ENCODE data around the gene NHS. TPM values are rescaled to one million over a fixed set of nuclear protein-coding genes. Genes with fewer than 3 reads are reported as not detected.
"Not testable (repeated sequence)": the region's sequence is repeated elsewhere in the genome, so short reads cannot be mapped to it uniquely, and the experiment has no call there.

Gene NHS
- total RNA-seq, 1 experiment from 2014 or later, result 6.4 TPM

DNA sequence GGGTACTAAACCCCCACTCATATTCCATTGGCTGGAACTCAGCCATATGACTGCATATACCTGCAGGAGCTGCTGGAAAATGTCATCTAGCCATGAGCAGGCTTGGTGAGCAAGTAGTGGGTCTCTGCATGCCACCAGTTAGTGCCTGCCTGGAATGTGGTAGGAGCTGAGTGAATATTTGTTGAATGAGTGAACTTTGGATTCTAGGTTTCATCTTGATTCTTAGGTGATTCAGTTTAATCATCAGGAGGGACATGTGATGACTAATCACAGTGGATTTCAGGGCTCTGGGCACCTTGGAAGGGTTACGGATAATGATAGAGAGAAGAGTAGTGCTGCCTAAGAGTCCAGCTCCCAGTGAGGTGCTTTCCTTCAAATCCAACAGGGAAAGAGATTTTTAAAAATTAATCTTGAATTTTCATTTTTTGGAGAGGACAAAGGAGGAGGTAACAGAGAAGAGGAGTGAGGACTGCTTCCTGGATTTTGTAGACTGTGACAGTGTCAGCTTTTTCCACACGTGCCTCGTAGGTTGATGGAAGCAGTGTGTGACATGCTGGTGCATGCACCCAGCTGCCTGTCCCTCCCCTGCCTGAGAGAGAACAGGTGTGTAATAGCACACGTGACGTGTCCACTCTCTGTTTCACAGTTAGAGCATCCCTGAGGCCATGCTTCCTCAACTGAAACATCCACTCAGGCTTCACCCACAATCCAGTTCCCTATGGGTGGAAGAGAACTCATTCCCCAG lies 30.4 kb downstream of the NHS start:
- peak; percentile 16 for DNase-seq (ENCODE audit: low spot score)

DNA sequence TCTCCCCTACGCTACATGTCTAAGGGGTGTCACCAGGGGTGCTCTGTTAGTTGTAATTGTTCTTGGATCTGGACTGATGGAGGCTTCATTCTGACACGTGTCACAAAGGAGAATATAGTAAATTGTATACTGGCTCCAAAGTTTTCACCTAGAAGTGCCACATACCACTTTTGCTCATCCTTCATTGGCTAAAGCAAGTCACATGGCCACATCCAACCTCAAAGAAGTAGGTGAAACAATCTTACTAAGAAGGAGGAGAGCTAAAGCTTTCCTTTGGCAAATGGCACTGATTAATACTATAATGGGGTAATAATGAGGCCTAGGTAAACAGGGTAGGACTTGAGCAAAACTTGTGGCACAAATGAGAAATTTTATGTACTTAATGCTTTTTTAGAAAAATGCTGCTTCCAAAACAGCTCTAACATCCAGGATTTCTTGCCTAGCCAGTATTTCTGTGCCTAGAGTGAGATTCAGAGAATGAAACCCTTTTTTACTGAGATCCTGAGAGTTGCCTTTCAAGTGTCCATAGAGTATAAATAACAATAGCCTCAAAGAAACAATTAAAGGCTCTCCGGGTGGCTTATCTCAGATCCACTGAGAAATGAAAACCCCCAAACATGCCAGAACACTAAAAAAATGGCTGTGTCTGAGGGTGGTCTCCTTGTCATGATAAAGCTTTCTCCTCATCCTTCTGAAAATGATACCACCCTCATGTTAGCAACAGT lies 34.7 kb downstream of the NHS start:
- DNase-seq (ENCODE audit: low spot score), result no peak

DNA sequence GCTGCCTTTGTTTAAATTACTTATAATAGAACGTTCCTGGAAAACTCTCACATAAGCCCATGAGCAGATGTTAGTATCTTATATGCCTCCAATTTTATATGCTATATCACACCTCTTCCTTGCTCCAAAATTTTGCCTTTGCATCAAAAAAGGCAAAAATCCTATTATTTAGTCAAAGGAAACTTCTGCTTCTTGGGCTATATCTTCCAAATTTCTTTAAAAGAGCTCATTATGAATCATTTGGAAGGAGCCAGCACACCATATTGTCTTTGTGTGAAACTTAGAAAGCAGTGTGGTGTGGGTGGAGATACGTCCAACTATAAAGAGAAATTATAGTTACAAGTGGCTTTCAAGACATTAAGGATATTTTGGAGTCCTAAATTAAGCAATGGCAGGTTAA lies 35.7 kb downstream of the NHS start:
- no peak for DNase-seq (ENCODE audit: low spot score)

DNA sequence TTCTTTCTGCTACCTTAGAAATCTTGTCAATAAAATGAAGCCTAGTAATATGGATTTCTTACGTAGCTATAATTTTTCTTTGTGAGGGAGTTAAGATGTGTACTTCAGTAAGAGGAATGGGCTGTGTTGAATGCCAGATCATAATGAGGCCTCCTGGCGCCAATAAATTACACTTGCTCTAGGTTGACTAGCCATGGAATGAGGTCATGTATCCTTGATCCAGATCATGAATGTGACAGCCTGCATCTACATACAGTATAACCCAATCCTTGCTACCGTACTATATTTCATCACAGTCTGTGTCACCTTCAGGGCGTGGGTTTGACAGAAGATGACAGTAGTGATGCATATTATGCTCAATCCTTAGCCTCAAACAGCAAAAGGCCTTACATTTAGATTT lies 36.2 kb downstream of the NHS start:
- DNase-seq (ENCODE audit: low spot score), result no peak

DNA sequence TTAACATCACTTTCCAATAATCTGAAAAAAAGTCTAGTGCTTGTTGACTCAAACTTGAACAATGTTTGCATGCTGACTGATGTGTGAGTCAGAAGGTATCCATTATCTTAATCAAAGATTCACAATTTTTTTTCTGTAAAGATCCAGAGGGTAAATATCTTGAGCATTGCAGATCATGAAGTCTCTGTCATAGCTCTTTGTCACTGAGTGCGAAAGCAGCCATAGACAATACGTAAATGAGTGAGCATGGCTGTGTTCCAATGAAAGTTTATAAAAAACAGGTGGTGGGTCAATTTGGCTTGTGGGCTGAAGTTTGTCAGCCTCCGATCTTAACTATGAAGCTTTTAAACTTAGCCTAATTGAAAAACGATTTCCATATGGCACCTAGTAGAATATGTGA lies 37.7 kb downstream of the NHS start:
- DNase-seq (ENCODE audit: low spot score), result peak; percentile 32

DNA sequence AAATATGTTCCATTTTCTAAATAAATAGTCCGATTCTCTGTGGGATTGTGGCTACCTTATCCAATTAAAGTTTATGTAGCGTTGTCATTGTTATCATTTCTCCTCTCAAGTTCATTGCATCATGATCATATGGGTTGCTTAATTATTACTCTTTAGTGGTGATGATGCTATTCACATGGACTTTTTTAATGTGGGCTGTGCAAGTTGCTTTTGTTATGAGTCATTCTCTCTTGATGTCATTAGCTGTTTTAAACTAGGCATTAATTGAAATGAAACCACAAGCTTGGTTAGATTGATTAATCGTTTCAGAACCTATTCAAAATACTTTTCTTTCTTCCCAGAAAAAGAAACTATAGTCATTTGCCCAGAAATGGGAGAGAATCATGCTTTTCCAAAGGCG lies 38.2 kb downstream of the NHS start:
- peak; percentile 69 for DNase-seq (ENCODE audit: low spot score)

DNA sequence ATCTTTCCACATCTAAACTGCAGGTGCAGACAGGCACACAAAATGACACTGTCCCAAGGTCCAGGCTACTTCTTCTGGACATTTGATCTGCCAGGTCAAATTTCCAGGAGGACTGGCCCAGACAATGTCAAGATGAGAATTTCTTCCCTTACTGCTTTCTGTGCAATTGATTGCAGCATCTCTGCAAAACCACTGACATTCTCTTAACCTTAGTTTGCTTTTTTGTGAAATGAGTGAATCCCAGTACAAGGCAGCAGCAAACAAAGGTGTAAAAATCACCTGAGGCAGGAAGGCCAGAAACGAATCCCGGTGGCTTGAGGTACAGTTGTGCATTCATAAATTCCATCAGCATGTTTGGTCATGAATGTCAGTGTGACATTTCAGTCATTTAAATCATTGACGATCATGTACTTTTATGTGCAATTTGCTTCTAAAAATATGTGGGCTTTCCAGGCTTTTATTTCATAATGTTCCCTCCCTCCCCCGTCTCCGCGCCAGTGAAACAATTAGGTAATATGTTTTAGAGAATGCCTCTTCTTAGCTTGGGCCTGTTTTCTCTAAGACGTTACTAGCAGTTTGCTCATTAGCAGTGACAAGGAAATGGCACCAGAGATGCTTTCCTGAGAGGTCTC lies 39.1 kb downstream of the NHS start:
- no peak for DNase-seq (ENCODE audit: low spot score)

DNA sequence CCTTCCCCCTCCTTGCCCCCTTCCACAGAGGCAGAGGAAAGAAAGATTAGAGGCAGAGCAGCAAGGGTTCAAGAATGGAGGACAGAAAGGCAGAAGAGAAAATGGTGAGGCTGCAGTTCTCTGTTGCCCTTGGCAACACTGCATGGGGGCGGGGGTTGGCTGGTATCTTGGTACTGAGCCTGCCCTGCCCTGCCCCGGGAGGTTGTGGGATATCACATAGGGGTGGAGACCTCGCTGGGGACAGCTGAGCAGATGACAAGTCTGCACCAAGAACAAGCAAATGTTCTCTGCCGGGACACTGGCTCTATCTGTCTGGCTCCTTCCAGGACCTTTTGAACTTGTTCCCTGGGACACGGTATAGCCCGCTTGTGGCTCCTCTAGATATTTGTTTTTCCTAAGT lies 39.8 kb downstream of the NHS start:
- no peak for DNase-seq (ENCODE audit: low spot score)

DNA sequence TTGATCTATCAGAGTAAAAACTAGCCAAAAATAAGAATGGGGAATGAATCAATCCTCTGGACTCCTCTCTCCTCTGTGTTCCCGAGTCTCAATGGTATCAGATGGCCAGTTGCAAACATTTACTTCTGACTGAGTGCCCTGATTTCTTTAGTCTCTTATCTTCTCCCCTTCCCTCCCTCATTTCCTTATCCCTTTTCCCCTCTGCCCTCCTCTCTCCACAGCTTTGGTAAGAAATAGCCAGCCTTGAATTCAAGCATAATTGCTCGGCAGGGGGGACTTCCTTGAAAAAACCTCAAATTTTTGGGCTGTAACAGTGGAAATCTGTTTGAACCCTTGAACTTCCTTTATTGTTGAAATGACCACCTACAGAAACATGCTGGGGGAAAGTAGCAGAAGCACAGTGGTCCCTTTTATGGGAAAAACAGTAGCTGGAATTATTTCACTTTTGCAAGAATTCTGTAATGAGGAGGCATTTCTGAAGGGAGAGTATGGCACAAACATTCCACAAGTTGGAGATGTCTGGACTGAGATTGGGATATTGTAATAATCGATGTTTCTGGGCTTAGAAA lies 40.3 kb downstream of the NHS start:
- no peak for DNase-seq (ENCODE audit: low spot score)

DNA sequence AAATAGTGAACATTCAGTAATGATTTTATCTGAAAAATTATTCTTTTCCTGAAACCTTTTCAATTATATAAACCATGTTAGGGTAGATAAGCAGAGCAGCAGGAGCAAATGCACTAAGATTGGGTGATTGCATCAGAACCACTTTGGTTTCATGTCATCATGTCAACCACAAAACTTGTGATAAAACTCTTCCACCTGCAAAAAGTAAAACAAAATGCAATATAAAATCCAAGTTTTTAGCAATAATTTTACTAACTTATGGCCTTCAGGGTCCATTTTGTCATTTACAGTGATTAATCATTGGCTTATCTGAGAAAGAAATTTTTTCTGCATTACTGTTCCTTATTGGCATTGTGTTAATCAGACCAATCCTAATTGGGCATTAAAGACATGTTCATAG lies 42.4 kb downstream of the NHS start:
- no peak for DNase-seq (ENCODE audit: low spot score)

DNA sequence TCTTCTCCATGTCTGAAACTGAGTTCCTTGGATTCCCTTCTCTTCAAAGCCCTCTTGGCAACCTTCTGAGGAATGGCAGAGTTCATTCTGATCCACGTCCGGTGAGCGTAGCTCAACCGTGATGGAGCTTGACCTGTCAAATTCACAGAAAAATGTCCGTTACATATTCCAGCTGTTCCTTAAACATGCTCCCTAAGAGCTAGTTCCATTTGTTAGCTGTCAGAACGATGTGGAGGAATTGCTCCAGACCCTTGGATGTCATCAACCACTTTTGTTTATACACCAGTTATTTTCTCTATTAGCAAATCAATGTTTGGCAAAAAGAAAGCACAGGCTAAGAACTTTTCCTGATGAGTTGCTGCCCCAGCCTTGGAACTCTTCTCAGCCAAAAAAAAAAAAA lies 50.1 kb downstream of the NHS start:
- DNase-seq (ENCODE audit: low spot score), result no peak

DNA sequence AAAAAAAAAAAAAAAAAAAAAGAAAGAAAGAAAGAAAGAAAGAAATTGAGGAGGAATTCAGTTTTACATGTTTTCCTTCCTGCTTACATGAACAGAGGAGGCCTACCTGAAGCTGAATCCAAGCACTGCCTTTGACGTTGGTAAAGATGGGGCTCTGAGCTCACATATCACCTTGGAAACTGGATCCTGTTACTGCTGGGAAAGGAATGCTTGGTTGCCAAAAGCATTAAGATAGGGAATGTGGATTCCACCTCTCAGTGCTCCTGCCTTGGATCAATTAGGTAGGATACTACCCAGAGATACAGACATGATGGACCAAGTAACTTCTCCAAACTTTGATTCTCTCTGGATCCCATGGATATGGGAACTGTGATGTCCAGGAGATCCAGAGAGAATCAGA lies 50.6 kb downstream of the NHS start:
- no peak for DNase-seq (ENCODE audit: low spot score)

DNA sequence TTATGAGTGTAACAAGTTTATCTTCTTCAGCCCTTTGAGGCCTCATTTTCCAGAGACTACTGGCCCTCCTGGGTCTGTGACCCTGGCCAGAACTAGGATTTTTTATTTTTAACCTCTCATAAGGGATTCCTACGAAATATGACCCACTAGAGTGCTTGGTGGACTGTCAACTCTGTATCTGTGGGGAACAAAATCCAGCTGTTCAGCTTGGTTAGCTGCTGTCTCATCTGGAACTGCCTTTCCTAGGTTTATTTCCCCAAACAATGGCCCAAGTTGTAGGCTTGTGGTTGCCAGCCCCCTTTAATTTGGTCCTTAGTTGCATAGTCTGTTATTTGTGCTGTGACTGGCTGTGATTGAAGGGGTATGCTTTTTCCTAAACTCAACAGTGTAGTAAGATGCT lies 56.2 kb downstream of the NHS start:
- DNase-seq (ENCODE audit: low spot score), result no peak

DNA sequence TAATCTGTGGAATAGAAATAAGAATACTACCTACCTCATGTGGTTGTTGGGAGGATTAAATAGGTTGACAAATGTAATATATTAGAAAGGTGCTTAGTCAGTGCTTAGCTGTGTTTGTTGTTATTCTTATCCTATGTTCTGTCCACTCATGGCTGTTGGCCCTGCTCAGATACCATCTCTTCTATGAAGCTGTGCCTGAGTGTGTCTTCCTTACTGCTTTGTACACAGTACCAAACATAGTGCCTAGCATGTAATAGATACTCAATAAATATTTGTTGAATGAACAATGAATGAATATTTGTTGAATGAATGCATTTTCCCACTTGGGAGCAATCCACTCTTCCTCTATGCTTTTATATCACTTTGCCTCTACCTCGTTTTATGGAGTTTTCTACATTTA lies 57.2 kb downstream of the NHS start:
- DNase-seq (ENCODE audit: low spot score), result no peak

DNA sequence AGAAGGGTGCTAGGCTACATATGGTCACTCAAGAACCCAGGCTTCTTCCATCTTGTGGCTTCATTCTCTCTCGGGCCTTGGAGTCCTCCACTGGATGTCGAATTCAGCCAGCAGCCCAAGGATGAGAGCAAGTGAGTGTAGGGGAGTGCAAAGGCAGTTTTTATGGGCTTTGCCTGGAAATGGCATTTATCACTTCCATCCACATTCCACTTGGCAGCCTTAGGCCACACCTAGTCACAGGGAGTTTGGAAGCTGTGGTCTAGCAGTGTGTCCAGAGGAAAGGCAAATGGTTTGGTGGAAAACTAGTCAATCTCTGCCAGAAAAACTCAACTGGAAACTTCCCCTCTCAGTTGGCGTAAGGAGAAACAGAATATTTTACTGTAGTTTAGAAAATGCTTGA lies 59.0 kb downstream of the NHS start:
- DNase-seq (ENCODE audit: low spot score), result no peak

DNA sequence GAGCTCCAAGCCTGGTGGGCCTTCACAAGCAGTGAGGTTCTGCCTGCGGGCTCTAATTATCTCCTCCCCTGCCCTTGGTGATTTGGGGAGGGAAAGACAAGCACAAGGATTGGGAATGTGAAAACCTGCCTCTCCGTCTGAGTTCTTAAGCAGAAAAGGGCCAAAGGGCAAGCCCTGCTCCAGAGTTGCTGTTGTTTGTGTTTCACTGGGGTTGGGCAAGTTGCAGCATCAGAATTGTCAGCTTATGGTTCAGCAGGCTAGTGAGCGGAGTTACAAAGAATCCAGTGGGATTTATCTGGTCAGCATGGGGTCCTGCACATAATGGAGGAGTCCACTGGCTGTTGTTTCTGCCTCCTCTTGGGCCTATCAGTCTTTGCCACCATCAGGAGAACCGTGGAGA lies 60.5 kb downstream of the NHS start:
- DNase-seq (ENCODE audit: low spot score), result no peak

DNA sequence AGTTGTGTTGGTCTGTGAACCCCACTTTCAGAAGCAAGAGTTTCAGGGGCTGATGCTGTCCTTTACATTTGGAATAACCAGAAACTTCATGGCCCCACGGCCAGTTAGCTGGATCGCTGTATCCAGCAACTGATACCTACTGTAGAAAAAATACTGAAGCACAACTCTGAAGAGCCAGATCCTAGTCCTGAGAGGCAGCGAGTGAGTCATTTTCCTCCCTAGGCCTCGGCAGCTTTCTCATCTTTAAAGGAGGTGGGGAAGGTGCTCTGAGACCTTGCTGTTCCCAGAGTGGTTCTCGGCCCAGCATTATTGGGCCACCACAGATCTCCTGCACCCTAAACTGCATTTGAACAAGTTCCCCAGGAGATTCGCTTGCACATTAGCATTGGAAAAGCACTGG lies 63.2 kb downstream of the NHS start:
- no peak for DNase-seq (ENCODE audit: low spot score)

DNA sequence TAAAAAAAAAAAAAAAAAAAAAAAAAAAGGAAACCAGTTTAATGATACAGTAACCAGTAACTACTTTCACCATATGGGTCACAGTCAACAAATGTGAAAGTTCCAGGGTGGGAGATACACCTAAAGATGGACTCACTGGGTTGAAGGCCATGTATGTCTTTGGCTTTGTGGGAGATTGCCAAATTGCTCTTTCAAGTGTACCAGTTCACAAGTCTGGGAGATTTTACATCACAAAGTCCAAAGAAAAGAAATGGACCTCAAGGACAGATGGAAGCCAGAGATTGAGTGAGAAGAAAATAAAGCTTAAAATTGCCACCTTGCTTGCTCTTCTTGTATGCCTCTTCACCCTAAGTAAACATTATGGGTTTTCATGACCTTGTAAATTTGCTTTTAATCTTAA lies 65.3 kb downstream of the NHS start:
- no peak for DNase-seq (ENCODE audit: low spot score)

DNA sequence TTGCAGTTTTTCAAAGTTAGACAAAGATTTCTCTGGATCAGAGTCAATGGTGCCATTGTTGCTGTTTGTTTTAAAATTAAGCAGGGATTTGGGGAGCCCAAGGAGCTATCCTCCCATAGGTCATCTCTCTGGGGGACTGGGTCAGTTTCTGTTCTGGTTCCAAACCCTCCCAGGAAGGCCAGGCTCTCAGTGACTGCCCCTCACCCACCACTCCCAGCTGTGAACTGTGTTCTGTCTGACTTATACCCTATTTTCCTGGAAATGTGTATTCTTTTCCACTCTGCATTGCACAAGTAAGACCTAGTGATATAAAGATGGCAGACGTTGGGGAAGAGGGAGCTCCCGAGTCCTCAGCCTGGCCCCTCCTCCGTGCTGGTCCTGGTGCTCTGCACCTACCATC lies 65.8 kb downstream of the NHS start:
- no peak for DNase-seq (ENCODE audit: low spot score)

DNA sequence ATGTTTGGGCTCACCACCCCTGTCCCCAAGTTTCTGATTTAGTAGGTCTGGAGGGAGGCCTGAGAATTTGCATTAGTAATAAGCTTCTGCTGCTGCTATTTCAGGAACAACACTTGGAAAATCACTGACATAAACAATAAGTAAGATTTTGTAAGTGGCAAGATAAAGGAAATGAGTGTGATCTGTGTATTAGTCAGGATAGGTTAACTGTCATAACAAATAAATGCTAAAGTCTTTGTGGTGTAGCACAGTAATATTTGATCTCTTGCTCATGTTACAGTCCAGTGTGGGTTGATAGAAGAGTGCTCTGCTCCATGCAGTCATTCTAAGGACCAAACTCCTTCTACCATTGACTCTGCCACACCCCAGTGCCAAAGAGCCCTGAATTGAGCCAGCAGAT lies 67.0 kb downstream of the NHS start:
- DNase-seq (ENCODE audit: low spot score), result no peak

DNA sequence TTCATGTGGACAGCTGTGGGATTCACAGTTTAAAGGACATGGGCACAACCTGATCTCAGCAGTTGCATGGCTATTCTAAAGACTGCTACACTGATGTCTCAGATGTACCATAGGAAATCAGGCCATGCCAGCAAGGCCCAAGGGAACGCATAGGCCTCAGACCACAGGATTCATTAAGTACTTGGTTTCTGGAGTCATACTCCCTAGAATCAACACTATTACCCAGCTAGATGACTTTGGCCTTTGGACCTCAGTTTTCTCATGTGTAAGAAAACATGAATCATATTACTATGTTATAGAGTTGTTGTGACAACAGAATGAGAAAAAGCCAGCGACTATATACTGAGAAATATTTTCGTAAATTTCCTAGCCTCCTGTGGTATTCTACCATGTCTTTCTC lies 67.9 kb downstream of the NHS start:
- DNase-seq (ENCODE audit: low spot score), result no peak

DNA sequence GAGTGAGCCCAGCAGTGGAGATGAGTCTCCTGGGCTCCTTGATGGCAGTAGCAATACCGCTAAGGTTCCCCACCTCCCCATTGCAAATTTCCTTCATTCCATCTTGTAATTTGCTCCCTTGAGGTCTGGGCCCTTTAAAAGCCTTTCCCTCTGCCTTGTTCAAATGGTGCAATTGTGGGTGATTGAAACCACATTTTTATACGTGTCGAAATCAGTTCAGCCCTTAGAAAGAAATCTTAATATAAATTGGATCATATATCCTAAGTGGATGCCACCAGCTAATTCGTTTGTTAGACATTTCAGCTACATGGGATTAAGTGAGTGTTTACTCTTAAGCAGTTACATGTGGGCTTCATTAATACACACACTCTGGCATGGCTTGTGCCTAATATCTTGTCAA lies 68.6 kb downstream of the NHS start:
- no peak for DNase-seq (ENCODE audit: low spot score)

DNA sequence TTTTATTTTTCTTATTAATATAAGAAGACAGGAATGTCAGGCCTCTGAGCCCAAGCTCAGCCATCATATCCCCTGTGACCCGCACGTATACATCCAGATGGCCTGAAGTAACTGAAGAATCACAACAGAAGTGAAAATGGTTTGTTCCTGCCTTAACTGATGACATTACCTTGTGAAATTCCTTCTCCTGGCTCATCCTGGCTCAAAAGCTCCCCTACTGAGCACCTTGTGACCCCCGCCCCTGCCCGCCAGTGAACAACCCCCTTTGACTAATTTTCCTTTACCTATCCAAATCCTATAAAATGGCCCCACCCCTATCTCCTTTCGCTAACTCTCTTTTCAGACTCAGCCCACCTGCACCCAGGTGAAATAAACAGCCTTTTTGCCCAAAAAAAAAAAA lies 71.3 kb downstream of the NHS start:
- not testable (repeated sequence) for DNase-seq (ENCODE audit: low spot score)
